COR-L47 (cell line): ENCODE measurements around the gene KLHL21.
"Not testable (repeated sequence)": the region's sequence is repeated elsewhere in the genome, so short reads cannot be mapped to it uniquely, and the experiment has no call there.

Experiments
- DNase-seq: peaks from one replicate; lab custom pipeline; 2025; lab: John Stamatoyannopoulos, UW

KLHL21 gene

DNA sequence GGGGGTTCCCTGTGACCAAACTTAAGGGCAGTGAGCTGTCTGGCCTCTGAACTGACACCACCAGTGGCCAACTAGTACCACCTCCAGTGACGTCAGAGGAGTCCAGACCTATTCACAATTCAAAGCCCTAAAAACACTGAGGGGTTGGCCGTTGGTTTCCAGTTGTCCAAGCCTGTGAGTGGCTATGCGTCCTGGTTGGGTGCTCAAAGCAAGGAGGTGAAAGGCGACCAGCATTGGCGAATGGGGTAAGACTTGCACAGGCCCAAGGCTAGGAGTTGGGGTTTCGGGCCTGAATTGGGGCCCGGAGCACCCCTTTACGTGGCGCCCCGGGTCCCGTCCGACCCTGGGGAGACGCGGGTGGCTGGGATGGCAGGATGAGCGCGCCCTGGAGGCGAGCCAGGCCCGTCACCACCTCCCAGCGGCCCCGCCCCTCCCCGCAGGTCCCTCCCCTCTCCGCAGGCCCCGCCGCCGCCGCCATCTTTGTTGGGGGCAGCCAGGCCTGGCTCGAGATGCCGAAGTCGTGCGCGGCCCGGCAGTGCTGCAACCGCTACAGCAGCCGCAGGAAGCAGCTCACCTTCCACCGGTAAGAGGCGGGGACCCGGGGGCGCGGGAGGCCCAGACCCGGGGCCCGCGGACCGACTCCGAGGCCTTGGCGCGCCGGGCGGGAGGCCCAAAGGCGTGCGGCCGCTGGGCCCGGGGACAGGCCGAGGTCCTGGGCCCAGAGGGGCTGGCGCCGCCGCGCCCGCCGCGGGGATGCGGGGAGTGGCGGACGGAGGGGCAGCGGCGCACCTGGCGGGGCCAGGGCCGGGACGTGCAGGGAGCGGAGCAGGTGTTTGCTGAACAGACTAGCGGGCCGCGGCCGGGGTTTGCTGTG is 22.3 kb upstream of the KLHL21 start, which contains the start of gene THAP3:
Gene THAP3 (plus strand): TSS at position 159 of the 874 bp plus-strand sequence. CDS start 351 bp downstream, at position 510.
- peak; percentile 83 for DNase-seq

GRCh38 chr1:6623269-6623965 is 20.7 kb upstream of the KLHL21 start:
- no peak for DNase-seq

DNA sequence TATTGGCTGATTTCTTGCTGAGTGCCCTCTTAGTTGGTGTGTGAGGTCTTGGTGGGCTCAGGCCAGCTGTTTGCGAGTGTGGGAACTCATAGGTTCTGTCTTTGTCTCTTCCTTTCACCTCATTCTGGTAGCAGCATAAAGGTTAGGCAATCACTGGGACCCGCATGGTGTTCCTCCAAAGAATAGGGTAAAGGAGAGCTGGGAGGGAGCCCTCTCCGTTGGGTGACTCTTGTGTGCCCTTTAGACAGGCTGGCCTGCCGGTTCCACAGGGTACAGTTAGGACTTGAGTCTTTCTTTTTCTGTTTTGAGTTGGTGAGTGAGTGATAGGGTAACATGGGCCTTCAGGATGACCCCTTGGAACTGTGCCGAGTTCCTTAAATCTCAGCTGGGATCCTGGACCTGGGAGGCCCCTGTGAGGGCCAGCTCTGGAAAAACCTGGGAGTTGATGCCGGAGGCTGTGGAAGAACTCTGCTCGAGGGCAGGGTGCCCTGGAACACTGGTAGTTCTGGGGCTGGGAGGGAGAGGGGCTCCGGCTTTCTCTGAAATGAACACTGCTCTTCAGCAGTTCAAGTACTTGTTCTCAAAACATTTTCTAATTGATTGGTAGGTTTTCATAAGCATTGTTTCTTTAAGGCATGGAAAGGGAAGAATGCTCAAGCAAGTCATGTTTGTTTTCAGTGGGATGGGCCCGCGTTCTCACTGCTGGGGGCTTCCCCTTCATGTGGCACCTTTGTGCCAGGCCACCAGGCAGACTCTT is 19.9 kb upstream of the KLHL21 start:
- DNase-seq, result no peak

DNA sequence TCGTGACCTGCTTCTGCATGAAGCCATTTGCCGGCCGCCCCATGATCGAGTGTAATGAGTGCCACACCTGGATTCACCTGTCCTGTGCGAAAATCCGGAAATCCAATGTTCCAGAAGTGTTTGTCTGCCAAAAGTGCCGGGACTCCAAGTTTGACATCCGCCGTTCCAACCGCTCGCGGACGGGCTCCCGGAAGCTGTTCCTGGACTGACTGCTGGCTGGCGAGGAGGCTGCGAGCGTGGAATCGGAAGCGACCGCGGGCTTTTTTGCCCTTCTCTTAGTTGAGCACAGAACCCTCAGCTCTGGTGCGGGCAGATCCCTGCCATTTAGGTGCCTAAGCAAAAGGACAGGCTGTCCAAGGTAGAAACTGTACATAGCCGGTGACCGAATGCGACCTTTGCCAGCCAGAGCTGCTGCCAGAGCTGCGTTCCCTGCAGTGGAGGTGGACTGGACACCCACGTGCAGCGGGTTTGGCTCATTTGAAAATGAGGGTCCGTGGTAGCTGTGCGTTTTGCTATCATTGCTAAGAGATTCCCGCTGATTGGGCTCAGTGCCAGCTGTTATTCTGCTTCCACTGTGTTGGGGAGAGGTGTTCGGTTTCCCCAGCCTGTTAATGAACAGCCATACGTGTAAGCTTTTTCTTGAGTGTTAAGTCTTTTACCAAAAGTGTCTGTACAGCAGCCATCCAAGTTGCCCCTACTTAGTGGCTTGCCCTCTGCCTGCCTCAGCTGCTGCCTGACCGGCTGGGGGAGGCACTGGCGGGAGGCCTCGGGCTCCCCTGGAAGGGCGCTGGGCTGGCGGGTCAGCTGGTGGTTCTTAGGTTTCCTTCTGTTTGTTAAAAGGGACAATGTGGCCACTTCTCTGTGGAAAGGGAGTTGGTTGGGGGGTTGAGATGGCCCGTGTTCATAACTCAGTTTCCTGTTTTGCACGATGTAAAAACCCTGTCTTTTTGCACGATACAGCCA is 19.0 kb upstream of the KLHL21 start:
- DNase-seq, result no peak

- no peak for DNase-seq
These were observed 16.4 kb upstream of the KLHL21 start for GRCh38 chr1:6619045-6619444.

GRCh38 chr1:6614929-6615785 is 12.5 kb upstream of the KLHL21 start:
- no peak for DNase-seq

DNA sequence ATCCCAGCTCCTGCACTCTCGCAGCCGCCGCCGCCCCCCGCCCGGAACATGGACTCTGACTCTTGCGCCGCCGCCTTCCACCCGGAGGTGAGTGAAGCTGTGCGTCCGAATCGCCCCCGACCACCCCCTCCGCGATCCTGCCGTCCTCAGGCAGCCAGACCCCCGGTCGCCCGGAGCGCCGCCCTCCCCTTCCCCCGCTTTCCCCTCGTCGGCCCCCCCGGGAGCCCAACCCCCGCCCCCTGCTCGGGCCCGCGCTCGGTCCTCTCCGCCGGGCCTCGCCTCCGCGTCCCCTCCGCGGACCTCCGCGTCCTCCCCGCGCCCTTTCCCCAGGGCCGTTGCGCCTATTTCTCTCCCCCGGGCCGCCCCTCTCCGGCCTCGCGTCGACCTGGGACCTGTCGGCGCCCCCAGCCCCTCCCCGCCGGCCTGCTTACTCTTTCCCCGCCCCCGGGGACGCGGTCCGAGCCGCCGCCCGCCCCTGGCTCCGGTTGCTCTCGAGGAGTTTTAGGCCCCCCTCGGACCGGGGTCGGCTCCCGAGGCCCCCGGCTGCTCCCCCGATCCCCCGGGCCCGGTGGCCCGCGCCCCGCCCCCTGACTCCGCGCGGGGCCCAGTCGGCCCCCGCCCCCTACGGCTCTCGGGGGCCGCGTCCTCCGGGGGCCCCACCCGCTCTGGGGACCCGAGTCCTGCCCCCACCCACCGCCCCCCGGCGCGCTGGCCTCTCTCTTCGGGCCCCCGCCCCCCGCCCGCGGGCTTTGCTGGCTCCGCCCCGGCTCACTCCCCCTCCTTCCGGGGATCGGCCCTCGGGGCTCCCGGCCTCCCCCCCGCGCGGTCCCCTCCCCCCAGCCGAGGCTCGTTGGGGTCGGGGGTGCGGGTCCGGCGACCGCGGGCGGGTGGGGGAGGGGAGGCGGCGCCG is 11.6 kb upstream of the KLHL21 start:
- DNase-seq, result no peak

GRCh38 chr1:6613361-6614018 is 10.8 kb upstream of the KLHL21 start, which contains the start of gene PHF13:
PHF13 (plus strand) TSS chr1:6613731; CDS start chr1:6614067, 336 bp downstream.
- DNase-seq, result peak; percentile 99

GRCh38 chr1:6612641-6613360 is 10.1 kb upstream of the KLHL21 start:
- DNase-seq, result peak; percentile 38

DNA sequence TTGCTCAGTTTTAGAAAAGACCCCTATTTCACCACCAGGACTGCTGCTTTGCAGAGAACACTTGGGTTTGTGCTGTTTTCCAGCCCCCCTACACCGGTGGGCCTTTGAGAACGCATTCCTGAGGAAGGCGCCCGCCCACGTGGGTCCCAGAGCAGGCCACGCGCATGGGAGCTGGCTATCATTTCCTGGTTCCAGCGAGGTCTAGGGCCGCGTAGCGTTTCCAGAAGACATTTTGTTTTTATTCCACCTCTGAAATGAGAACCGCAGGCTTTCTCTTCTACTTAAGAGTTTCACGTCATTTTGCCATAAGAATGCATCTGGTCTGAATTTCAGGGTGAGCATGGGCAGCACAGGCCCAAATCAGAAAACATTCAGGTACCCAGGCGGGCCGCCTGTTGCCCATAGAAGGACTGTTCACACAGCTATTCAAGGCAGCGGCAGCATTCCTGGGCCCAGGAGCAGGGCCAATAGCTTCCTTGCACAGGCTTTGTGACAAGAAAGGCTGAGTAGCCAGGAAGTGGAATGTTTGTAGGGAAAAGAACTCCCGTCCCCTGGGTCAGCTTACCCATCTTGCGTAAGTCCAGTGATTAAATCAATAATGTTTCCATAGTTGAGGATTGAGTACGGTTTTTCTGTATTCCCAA is 1.4 kb upstream of the KLHL21 start:
- no peak for DNase-seq

DNA sequence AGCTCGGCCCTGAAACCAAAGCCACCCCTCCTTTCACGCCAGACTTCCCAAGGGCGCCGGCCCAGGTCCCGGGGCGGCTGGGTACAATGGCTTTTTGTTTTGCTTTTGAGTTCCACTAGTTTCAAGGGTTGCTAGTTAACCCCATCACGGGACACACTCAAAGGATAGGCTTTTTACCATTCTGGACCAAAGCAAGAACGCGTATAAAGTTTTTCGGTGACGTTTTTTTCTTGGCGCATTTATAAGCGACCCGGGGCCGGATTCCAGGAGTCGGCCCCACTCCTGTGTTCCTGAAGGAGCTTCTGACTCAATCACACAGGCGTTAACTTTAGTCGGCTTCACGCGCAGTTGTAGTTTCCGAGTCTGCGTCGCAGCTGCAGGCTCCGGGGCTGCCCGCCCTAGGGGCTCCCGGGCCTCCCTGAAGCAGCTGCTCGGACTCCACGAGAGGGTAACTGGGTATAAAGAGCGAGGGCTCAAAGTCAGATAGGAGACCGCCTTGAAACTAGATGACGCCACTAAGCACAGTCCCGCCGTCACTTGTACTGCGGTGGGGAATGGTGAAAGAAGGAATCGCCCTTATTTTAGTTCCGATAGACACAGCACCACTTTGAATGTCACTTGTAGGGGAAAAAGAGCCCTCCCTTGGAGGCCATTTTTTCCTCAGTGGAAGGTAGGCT is 707 bp upstream of the KLHL21 start:
- no peak for DNase-seq

GRCh38 chr1:6601923-6602668 is 573 bp downstream of the KLHL21 start:
- peak; percentile 63 for DNase-seq

DNA sequence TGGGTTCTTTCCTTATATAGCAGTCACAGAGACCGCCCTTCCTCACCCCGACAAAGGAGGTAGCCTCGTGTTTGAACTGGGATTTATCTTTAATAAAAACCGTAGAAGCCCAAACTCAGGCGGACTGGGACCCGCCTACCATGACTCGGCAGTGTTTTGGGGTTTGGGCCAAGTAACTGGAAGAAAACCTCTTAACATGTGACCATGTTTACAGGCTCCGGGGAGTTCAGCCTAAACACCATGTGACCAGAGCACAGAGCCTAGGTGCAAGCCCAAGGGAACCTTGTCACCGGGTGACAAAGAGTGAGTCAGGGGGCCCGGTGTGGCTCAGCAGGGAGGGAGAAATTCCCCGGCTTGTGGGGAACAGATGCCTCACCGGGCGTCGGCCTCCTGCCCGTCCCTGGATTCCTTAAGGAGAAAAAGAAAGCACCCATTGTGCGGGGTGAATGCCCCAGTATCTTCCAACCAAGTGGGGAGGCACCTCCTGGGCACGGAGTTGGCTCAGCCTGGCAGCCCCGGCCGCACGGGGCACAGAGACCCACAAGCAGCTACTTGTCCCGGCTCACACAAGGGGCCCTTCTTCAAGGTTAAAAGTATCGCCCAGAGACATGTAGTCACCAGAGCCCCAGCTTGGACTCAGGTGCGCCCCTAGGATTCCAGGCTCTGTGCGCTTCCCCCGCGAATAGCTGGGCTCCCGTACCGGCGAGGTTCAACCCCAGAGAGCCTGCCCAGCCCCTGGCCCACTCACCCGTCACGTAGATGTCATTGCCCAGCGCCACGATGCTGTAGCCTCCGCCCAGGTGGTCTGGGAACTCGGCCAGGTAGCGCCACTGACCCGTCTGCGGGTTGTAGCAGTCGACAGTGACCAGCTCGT is 1.4 kb downstream of the KLHL21 start:
- DNase-seq, result peak; percentile 37

- no peak for DNase-seq
These were observed 2.1 kb downstream of the KLHL21 start for GRCh38 chr1:6600410-6601048.

GRCh38 chr1:6599991-6600390 is 2.7 kb downstream of the KLHL21 start:
- not testable (repeated sequence) for DNase-seq
